Activated CD8-positive, alpha-beta T cell treated with anti-CD3 and anti-CD28 coated beads, Interleukin-2, amount 10 ng/mL, durations not matched to agents 7 days and 5 days (primary cell): ENCODE measurements around the gene HSD11B1L. TPM values are rescaled to one million over a fixed set of nuclear protein-coding genes. Genes with fewer than 3 reads are reported as not detected.

Experiments
- ATAC-seq: fragments of 150-1000 bp; cut with Tn5 transposase; one replicate; pipeline ENCODE4 v1.10.0; 2021; ENCODE audit warnings: moderate library complexity
- CTCF ChIA-PET: fragments of 350-600 bp; sonication (Branson Sonifier 250); formaldehyde crosslinking; loops from one replicate; lab custom pipeline; 2021; ENCODE audit warnings: antibody characterized with exemption; lab: Charles Lee
- POLR2A ChIA-PET: fragments of 350-600 bp; sonication (Branson Sonifier 250); formaldehyde crosslinking; loops from one replicate; lab custom pipeline; 2021; ENCODE audit warnings: antibody characterized with exemption; lab: Charles Lee
- DNase-seq: peaks from one replicate; pipeline ENCODE4 v3.0.0-alpha.2; 2020
- H3K27ac Mint-ChIP-seq: one replicate; pipeline ENCODE4 v1.8.0; 2021; ENCODE audit warnings: mild to moderate bottlenecking, mixed read lengths
- H3K27me3 Mint-ChIP-seq: one replicate; pipeline ENCODE4 v1.8.0; 2021; ENCODE audit warnings: low read depth, mixed read lengths
- H3K36me3 Mint-ChIP-seq: one replicate; pipeline ENCODE4 v1.8.0; 2021; ENCODE audit warnings: low read depth, mixed read lengths
- H3K4me1 Mint-ChIP-seq: one replicate; pipeline ENCODE4 v1.8.0; 2021; ENCODE audit warnings: low read depth, mixed read lengths
- H3K4me3 Mint-ChIP-seq: one replicate; pipeline ENCODE4 v1.8.0; 2021; ENCODE audit warnings: mild to moderate bottlenecking, mixed read lengths
- H3K9me3 Mint-ChIP-seq: one replicate; pipeline ENCODE4 v1.8.0; 2022; ENCODE audit warnings: mixed read lengths; ENCODE audit not compliant: insufficient read depth
- total RNA-seq, 2 experiments: library from RNA; stranded (reverse); gene quantifications; one replicate each; pipeline ENCODE4 v1.2.3, GENCODE V29; 2021

Gene HSD11B1L
- total RNA-seq, 2 experiments from 2014 or later, result 2.0 to 2.1 TPM

- peaks cover 65% of the 10 kb centered on the region for H3K36me3 Mint-ChIP-seq
- ChIA-PET POLR2A (no interaction called here), CTCF (no interaction called here)
- ATAC-seq (no peak), DNase-seq (no peak)
- no peak overlapping the region for H3K4me3 Mint-ChIP-seq
- no peaks in the 10 kb centered on the region for H3K27me3 Mint-ChIP-seq
- no peaks in the 10 kb centered on the region for H3K9me3 Mint-ChIP-seq
- H3K27ac Mint-ChIP-seq, result no peak overlapping the region
- H3K4me1 Mint-ChIP-seq, result peaks cover 16% of the 10 kb centered on the region
Measured at GRCh38 chr19:5669212-5669611, 11.6 kb upstream of the HSD11B1L start.

DNA sequence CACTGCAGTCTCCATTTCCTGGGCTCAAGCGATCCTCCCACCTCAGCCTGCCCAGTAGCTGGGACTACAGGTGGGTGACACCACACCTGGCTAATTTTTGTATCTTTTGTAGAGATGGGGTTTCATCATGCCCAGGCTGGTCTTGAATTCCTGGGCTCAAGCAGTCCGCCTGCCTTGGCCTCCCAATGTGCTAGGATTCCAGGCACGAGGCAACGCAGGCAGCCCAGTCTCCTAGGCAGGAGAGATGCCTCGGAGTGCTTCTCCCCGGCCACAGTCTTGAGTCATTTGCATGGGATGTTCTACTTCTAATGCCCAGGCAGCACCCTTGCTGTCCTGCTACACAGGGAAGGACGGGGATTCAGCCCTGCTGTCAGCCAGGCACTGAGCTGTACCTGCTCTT lies 9.2 kb upstream of the HSD11B1L start:
- CTCF ChIA-PET, result no interaction called here
- Mint-ChIP-seq H3K4me3 (no peak overlapping the region), H3K9me3 (no peaks in the 10 kb centered on the region), H3K36me3 (peaks cover 45% of the 10 kb centered on the region), H3K27me3 (no peaks in the 10 kb centered on the region), H3K4me1 (peaks cover 3% of the 10 kb centered on the region), H3K27ac (no peak overlapping the region)
- POLR2A ChIA-PET, result no interaction called here
- ATAC-seq (no peak), DNase-seq (no peak)

- H3K27ac Mint-ChIP-seq, result no peak overlapping the region
Measured at GRCh38 chr19:5672708-5673459, 7.9 kb upstream of the HSD11B1L start.

GRCh38 chr19:5673752-5674151 lies 7.1 kb upstream of the HSD11B1L start:
- peaks cover 3% of the 10 kb centered on the region for H3K4me1 Mint-ChIP-seq
- ATAC-seq (no peak), DNase-seq (no peak)
- CTCF ChIA-PET, result no interaction called here
- POLR2A ChIA-PET, result no interaction called here
- no peaks in the 10 kb centered on the region for H3K9me3 Mint-ChIP-seq
- H3K36me3 Mint-ChIP-seq, result peaks cover 35% of the 10 kb centered on the region
- H3K4me3 Mint-ChIP-seq, result no peak overlapping the region
- no peak overlapping the region for H3K27ac Mint-ChIP-seq
- no peaks in the 10 kb centered on the region for H3K27me3 Mint-ChIP-seq

More at GRCh38 chr19:5672708-5673459, 7.9 kb upstream of the HSD11B1L start:
- Mint-ChIP-seq H3K4me3 (no peak overlapping the region), H3K27me3 (no peaks in the 10 kb centered on the region), H3K9me3 (no peaks in the 10 kb centered on the region), H3K4me1 (peaks cover 3% of the 10 kb centered on the region), H3K36me3 (peaks cover 38% of the 10 kb centered on the region)
- POLR2A ChIA-PET, result no interaction called here
- CTCF ChIA-PET, result no interaction called here
- no peak for ATAC-seq
- DNase-seq, result no peak

- peaks cover 9% of the 10 kb centered on the region for H3K4me1 Mint-ChIP-seq
Measured at GRCh38 chr19:5674714-5675113, 6.1 kb upstream of the HSD11B1L start.

GRCh38 chr19:5676105-5676771 lies 4.6 kb upstream of the HSD11B1L start:
- Mint-ChIP-seq H3K36me3 (peaks cover 19% of the 10 kb centered on the region), H3K9me3 (no peaks in the 10 kb centered on the region), H3K27me3 (no peaks in the 10 kb centered on the region), H3K27ac (no peak overlapping the region), H3K4me3 (no peak overlapping the region), H3K4me1 (peaks cover 17% of the 10 kb centered on the region)
- ChIA-PET CTCF (no interaction called here), POLR2A (no interaction called here)
- DNase-seq (no peak), ATAC-seq (no peak)

More at GRCh38 chr19:5674714-5675113, 6.1 kb upstream of the HSD11B1L start:
- Mint-ChIP-seq H3K36me3 (peaks cover 25% of the 10 kb centered on the region), H3K27ac (no peak overlapping the region), H3K27me3 (no peaks in the 10 kb centered on the region), H3K4me3 (no peak overlapping the region), H3K9me3 (no peaks in the 10 kb centered on the region)
- POLR2A ChIA-PET, result interaction anchor here (0.6 kb wide), 1 partner anchor 120 kb away, joined by 4 read pairs; no protein-coding TSS in a partner anchor
- CTCF ChIA-PET, result no interaction called here
- DNase-seq (no peak), ATAC-seq (no peak)

- no peak overlapping the region for H3K4me3 Mint-ChIP-seq
- DNase-seq (no peak), ATAC-seq (no peak)
- no peak overlapping the region for H3K27ac Mint-ChIP-seq
- no peaks in the 10 kb centered on the region for H3K9me3 Mint-ChIP-seq
- H3K27me3 Mint-ChIP-seq, result peaks cover 4% of the 10 kb centered on the region
- ChIA-PET CTCF (no interaction called here), POLR2A (no interaction called here)
- H3K36me3 Mint-ChIP-seq, result peaks cover 16% of the 10 kb centered on the region
- peaks cover 22% of the 10 kb centered on the region for H3K4me1 Mint-ChIP-seq
Measured at GRCh38 chr19:5676772-5677105, 4.1 kb upstream of the HSD11B1L start.

- H3K27me3 Mint-ChIP-seq, result peaks cover 7% of the 10 kb centered on the region
- DNase-seq, result no peak
- no peaks in the 10 kb centered on the region for H3K9me3 Mint-ChIP-seq
- CTCF ChIA-PET, result no interaction called here
- H3K36me3 Mint-ChIP-seq, result peaks cover 14% of the 10 kb centered on the region
- no peak overlapping the region for H3K27ac Mint-ChIP-seq
- POLR2A ChIA-PET, result no interaction called here
- peak overlapping the region; percentile 31 for H3K4me3 Mint-ChIP-seq
- peaks cover 24% of the 10 kb centered on the region for H3K4me1 Mint-ChIP-seq
- ATAC-seq, result no peak
Measured at GRCh38 chr19:5677136-5677535, 3.7 kb upstream of the HSD11B1L start.

- peaks cover 24% of the 10 kb centered on the region for H3K4me1 Mint-ChIP-seq
- ChIA-PET CTCF (no interaction called here), POLR2A (no interaction called here)
- peaks cover 14% of the 10 kb centered on the region for H3K36me3 Mint-ChIP-seq
- DNase-seq, result no peak
- H3K4me3 Mint-ChIP-seq, result peak overlapping the region; percentile 31
- ATAC-seq, result no peak
- H3K27me3 Mint-ChIP-seq, result peaks cover 10% of the 10 kb centered on the region
- no peaks in the 10 kb centered on the region for H3K9me3 Mint-ChIP-seq
- no peak overlapping the region for H3K27ac Mint-ChIP-seq
Measured at GRCh38 chr19:5677580-5677979, 3.2 kb upstream of the HSD11B1L start.

GRCh38 chr19:5678071-5678718 lies 2.6 kb upstream of the HSD11B1L start:
- CTCF ChIA-PET, result no interaction called here
- Mint-ChIP-seq H3K36me3 (peaks cover 8% of the 10 kb centered on the region), H3K4me1 (peaks cover 24% of the 10 kb centered on the region), H3K27ac (no peak overlapping the region), H3K27me3 (peaks cover 11% of the 10 kb centered on the region), H3K4me3 (no peak overlapping the region), H3K9me3 (no peaks in the 10 kb centered on the region)
- POLR2A ChIA-PET, result interaction anchor here (2.4 kb wide), 1 partner anchor 55 kb away, joined by 12 read pairs; the partner anchor contains the start of genes SAFB and SAFB2
- DNase-seq (no peak), ATAC-seq (no peak)

GRCh38 chr19:5679289-5680083 lies 1.3 kb upstream of the HSD11B1L start:
- POLR2A ChIA-PET, result interaction anchor here (0.6 to 2.4 kb wide), 3 partner anchors 10 to 774 kb away, joined by 3 to 12 read pairs (median 3); partner anchors contain the start of genes RPL36, SAFB and SAFB2
- Mint-ChIP-seq H3K4me1 (peaks cover 24% of the 10 kb centered on the region), H3K27me3 (peaks cover 12% of the 10 kb centered on the region), H3K4me3 (peak overlapping the region; percentile 96), H3K27ac (peak overlapping the region; percentile 98), H3K36me3 (peaks cover 4% of the 10 kb centered on the region), H3K9me3 (no peaks in the 10 kb centered on the region)
- ATAC-seq (no peak), DNase-seq (no peak)
- CTCF ChIA-PET, result no interaction called here
